Colon (tissue), 2 donors: ENCODE data around the gene SCN4A.
"Not testable (repeated sequence)": the region's sequence is repeated elsewhere in the genome, so short reads cannot be mapped to it uniquely, and the experiment has no call there.

Source experiments
- FAIRE-seq: peaks from 2 replicates; lab custom pipeline; 2012; peaks lifted over from hg19 to GRCh38; lab: Jason Lieb, UNC
- donor health status: control.
- donor health status: control.

Gene SCN4A

GRCh38 chr17:63934183-63935112, 38.3 kb downstream of the SCN4A start:
- no peak for FAIRE-seq

- FAIRE-seq = no peak
These were observed 39.1 kb downstream of the SCN4A start for GRCh38 chr17:63933598-63933997.

DNA sequence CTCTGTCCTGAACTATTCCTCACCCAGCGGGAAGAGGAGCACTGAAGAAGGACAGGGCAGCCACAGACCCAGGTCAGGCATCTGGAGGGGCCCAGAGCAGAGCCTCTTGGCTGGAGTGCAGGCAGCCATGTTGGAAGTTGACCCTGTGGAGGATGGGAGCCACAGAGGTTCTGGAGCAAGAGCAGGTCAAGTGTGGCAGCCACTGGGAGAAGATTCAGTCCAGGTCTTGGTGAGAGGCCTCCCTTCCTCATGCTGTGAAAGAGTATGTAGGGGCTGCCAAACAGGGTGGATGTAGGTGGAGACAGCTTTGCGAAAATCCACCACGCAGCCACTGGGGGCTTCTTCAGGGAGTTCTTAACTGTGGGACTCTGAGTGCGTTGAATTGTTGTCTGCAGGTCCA, 40.0 kb downstream of the SCN4A start:
- FAIRE-seq = no peak

GRCh38 chr17:63931981-63932561, 40.6 kb downstream of the SCN4A start, which contains the start of gene CD79B:
CD79B (minus strand) TSS chr17:63932331; CDS start chr17:63932261, 70 bp downstream.
- FAIRE-seq = no peak

- FAIRE-seq = no peak
These were observed 41.7 kb downstream of the SCN4A start for GRCh38 chr17:63930951-63931575.

DNA sequence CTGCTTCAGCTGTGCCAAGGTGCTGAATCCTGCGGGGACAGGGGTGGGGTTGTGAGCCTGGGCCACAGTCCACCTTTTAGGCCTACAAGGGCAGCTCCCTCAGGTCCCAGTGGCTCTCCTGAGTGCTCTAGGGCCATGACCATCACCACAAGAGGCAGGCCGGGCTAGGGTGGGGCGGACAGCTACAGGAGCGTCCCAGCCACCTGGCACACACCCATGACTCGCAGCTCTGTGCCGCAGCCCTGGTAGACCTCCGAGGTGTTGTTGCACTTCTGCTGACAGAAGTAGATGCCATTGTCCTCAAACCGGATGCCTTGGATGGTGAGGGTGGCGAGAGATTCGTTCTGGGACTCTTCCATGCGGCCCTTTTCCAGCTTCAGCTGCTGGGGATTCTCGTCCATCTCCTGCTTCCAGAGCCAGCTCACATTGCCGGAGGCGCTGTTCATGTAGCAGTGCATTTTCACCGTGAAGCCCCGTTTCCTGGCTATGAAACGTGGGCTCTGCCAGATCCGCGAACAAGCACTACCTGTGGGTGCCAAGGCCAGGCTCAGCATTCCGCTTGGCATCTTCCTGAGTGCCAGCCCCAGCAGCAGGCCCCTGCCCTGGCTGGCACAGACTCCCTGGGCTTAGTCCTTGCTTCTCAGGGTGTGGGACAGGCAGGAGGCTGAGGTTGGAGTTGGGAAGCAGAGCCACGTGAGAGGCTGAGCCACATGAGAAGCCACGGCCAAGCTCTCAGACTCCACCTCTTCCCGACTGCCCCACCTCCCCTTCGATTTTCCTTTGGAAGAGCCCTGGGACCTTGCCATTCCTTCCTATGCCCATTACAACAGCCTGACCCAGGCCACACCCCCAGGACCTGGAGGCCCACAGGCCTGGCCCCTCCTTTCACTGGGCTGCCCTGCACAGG, 42.6 kb downstream of the SCN4A start:
- FAIRE-seq = no peak

- FAIRE-seq = no peak
These were observed 43.6 kb downstream of the SCN4A start for GRCh38 chr17:63928966-63929695.

DNA sequence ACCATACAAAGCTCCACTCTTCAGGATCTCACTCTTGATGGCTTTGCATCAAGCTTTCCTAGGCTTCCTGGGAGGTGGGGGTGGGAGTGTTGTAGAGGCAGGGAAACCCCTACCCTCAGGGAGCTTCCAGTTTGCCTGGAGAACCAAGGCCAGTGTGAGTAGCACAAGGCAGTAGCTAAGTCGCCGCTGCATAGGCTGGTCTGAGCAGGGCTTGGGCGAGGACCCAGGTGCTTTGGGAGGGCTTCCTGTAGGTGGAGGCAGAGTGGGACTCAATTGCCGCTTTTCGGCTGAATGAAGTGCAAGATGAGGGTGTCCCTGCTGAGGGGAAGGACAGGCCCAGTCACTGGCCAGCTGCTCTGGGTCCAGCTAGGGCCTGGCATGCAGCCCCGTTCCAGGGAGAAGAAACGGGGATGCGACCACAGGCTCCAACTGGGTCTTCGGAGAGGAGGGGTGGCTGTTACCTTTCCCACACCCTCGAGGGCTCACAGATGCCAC, 44.5 kb downstream of the SCN4A start:
- FAIRE-seq = no peak

GRCh38 chr17:63927464-63928171, 45.1 kb downstream of the SCN4A start:
- FAIRE-seq = no peak

DNA sequence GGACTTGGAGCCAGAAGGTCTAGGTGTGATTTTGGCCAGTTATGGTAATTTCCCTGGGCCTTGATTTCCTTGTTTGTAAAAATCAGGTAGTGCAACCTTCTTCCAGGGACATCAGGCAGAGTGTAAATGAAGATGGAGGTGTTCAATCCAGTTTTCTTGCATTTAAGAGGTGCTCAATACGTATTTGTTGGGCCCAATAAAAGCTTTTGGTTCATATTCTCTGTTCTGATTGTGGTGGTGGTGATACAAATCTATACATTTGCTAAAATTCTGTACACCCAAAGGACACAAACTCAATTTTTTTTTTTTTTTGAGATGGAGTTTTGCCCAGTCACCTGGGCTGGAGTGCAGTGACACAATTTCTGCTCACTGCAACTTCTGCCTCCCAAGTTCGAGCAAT, 46.6 kb downstream of the SCN4A start:
- no peak for FAIRE-seq

DNA sequence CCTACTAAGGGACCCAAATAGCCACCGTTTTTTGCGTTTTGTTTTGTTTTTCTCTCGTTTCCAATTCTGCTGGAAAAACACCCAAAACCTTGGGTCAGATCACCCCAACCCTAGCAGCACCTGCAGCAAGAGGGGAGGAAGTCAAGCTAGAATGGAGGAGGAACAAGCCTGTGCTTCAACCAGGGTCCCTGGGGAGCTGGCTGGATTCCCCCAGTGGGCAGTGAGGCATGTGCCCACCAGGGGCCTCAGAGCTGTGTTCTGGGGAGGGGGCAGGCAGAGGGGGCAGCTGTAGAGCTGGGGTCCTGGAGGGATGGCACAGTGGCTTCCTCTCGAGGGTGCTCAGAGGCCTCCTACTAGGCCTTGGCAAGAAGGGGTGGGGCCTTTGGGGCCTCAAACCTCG, 47.1 kb downstream of the SCN4A start:
- FAIRE-seq = no peak

- not testable (repeated sequence) for FAIRE-seq
These were observed 50.3 kb downstream of the SCN4A start for GRCh38 chr17:63922402-63922801.

GRCh38 chr17:63920779-63921178, 51.9 kb downstream of the SCN4A start:
- not testable (repeated sequence) for FAIRE-seq

GRCh38 chr17:63920050-63920449, 52.7 kb downstream of the SCN4A start:
- not testable (repeated sequence) for FAIRE-seq

- no peak for FAIRE-seq
These were observed 53.4 kb downstream of the SCN4A start for GRCh38 chr17:63919311-63919723.

GRCh38 chr17:63918789-63919305, 53.9 kb downstream of the SCN4A start, which contains the start of gene GH1:
GH1 (minus strand) TSS chr17:63918839; CDS start chr17:63918776, 63 bp downstream.
- FAIRE-seq = not testable (repeated sequence)

GRCh38 chr17:63918305-63918704, 54.4 kb downstream of the SCN4A start:
- FAIRE-seq = no peak

DNA sequence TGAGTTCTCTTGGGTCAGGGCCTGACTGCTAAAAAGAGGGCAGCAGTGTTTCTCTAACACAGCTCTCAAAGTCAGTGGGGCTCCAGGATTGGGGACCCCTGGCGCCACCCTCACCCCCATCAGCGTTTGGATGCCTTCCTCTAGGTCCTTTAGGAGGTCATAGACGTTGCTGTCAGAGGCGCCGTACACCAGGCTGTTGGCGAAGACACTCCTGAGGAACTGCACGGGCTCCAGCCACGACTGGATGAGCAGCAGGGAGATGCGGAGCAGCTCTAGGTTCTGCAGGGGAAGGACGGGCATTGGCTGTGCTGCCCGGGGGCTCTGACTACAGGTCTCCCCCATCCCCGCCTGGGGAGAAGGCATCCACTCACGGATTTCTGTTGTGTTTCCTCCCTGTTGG, 55.1 kb downstream of the SCN4A start:
- FAIRE-seq = no peak

DNA sequence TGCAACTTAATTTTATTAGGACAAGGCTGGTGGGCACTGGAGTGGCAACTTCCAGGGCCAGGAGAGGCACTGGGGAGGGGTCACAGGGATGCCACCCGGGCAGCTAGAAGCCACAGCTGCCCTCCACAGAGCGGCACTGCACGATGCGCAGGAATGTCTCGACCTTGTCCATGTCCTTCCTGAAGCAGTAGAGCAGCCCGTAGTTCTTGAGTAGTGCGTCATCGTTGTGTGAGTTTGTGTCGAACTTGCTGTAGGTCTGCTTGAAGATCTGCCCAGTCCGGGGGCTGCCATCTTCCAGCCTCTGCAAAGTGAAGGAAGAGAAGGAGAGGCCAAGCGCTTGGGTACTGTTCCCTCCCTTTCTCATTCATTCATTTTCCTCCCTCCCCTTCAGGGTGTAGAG, 55.5 kb downstream of the SCN4A start:
- not testable (repeated sequence) for FAIRE-seq
